Daoy (cell line): ENCODE data around the gene PLEKHG4. TPM values are rescaled to one million over a fixed set of nuclear protein-coding genes. Genes with fewer than 3 reads are reported as not detected.

Experiments used
- DNase-seq: peaks from one replicate; pipeline ENCODE4 v3.0.0-alpha.2; 2015; ENCODE audit warnings: low read depth
- total RNA-seq: library from RNA; depleted of rRNA; stranded (reverse); fragments of >200 nt; shearing (Covaris generic); gene quantifications from 2 replicates; pipeline ENCODE4 v1.2.3, GENCODE V29; 2014; rRNA removed

PLEKHG4 gene, protein sequence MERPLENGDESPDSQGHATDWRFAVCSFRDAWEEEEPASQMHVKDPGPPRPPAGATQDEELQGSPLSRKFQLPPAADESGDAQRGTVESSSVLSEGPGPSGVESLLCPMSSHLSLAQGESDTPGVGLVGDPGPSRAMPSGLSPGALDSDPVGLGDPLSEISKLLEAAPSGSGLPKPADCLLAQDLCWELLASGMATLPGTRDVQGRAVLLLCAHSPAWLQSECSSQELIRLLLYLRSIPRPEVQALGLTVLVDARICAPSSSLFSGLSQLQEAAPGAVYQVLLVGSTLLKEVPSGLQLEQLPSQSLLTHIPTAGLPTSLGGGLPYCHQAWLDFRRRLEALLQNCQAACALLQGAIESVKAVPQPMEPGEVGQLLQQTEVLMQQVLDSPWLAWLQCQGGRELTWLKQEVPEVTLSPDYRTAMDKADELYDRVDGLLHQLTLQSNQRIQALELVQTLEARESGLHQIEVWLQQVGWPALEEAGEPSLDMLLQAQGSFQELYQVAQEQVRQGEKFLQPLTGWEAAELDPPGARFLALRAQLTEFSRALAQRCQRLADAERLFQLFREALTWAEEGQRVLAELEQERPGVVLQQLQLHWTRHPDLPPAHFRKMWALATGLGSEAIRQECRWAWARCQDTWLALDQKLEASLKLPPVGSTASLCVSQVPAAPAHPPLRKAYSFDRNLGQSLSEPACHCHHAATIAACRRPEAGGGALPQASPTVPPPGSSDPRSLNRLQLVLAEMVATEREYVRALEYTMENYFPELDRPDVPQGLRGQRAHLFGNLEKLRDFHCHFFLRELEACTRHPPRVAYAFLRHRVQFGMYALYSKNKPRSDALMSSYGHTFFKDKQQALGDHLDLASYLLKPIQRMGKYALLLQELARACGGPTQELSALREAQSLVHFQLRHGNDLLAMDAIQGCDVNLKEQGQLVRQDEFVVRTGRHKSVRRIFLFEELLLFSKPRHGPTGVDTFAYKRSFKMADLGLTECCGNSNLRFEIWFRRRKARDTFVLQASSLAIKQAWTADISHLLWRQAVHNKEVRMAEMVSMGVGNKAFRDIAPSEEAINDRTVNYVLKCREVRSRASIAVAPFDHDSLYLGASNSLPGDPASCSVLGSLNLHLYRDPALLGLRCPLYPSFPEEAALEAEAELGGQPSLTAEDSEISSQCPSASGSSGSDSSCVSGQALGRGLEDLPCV
- 31.7 and 45.0 TPM in 2 replicates for total RNA-seq

DNA sequence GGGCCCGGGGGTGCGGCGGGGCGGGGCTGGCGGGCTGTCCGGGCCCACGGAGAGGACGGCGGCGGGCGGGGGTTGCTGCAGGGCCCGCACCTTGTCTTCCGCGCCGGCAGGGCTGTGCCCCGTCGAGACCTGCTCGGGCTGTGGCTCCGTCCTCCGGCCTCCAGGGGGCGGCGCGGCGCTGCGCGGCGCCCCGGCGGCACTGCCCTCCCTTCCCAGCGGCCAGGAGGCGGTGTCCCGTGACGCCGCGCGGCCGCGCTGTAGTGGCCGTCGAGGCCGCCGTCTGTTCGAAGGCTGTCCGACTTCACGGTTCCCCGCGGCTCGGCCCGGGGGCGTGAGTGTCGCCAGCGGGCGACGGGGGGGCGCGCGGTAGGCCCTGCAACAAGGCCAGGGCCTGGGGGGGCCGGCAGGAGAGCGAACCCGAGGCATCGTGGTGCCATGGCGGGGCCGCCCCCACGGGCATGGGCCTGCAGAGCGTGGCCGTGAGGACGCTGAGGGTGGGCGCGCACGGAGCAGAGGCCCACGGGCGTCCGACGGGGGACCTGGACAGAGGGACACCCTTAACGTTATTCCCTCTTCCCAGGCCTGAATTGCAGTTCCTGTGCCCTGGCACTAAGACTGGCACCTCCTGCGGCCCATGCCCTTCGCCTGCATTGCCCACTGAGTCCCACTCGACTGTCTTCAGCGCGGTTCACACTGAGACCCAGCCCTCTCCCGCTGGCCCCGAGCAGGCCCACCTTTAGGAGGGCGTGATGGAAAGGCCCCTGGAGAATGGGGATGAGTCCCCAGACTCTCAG lies at the start of gene PLEKHG4:
Gene PLEKHG4 (plus strand): TSS at position 237 of the 794 bp plus-strand sequence. CDS start 513 bp downstream, at position 750.
- DNase-seq, result peak; percentile 85

GRCh38 chr16:67229906-67230808 lies 49.2 kb upstream of the PLEKHG4 start:
- peak; percentile 2 for DNase-seq

DNA sequence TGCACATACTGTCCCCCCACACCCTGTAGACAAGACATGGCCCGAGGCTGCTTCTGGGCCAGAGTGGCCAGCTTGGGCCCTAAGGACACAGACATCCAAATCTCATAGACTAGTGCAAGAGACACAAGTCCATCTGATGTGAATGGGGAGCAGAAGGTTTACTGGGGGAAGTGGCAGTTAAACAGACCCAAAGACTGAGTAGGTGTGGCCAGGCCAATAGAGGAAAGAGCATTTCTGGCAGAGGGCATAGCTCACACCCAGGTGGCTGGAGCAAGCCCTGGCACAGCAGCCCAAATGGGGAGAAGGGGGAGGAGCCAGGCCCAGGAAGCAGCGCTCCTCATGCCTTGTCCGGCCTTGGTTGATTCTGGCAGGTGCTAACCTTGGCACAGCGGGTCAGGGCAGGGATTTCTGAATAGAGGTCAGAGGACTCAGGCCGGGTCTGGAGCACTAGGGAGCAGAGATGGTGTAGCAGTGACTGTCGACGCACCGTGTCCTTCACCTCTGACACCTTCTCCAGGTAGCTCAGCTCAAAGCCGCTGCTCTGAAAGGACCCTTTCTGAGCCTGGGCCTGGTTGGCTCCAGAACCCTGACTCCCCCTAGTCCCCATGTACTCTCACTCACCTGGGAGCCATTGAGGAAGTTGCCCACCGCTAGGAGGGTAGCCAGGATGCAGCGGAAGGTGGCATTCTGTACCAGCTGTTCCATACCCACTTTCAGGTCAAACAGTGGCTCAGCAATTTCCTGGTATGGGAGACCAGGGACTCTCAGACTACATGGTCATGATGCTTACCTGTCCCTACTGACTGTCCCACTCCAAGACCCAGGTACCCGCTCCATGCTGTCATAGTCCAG lies 48.3 kb upstream of the PLEKHG4 start:
- DNase-seq, result peak; percentile 5

DNA sequence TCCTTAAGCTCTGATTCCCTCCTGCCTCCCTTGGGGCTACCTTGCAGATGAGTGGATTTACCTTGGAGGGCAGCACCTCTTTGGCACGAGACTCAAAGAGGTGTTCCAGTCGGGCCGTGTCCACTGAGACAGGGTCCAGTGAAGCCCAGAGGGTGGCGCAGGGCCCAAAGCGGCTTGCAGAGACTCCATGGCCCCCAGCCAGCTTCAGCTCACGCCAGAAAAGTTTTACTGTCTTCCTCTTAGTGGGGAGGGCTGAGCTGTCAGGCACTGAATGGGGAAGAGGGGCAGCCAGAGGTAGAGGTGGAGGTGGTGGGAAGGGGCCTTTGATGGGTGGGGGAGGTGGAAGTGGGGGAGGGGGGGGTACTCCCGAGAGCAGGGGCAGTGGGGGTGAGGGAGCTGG lies 45.7 kb upstream of the PLEKHG4 start:
- no peak for DNase-seq

GRCh38 chr16:67234180-67234597 lies 45.1 kb upstream of the PLEKHG4 start:
- DNase-seq, result no peak

- no peak for DNase-seq
Measured at GRCh38 chr16:67235816-67236562, 43.3 kb upstream of the PLEKHG4 start.

- DNase-seq, result peak; percentile 70
Measured at GRCh38 chr16:67236563-67237395, 42.6 kb upstream of the PLEKHG4 start.

DNA sequence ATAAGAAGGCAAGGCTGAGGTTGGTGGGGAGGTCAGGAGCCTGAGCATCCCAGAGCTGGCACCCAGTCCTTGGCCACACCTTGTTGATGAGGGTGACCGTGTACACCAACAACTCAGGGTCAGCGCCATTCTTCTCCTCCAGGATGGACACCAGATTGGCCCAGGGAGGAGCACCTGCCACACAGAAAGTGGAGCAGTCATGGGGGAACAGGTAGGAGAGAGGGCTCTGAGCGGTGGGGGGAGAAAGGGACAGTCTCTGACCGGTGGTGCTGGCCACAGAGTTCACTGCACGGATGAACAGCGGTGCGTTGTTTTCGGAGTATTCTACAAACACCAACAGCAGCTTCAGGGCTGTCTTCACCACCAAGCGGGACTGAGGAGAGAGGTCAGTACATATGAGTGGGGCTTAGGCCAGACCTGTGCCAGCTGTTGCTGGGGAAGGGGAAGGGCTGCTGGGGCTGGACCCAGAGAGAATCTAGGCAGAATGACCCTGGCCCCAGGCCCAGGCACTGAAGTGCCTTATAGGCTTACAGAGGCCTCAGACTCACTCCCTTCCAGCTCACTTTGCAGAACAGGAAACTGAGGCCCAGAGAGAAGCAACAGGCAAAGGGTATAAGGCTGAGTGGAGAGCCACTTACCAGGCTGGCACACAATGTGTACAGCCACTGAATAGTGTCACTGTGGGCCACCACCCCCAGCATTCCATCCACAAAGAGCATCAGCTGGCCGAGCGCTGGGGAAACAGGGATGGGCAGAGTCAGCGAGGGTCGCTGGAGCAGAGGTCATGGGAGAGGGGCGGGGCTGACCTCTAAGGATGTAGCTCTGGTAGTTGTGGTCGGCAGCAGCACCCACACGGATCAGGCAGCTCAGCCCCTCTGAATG lies 41.7 kb upstream of the PLEKHG4 start:
- no peak for DNase-seq

DNA sequence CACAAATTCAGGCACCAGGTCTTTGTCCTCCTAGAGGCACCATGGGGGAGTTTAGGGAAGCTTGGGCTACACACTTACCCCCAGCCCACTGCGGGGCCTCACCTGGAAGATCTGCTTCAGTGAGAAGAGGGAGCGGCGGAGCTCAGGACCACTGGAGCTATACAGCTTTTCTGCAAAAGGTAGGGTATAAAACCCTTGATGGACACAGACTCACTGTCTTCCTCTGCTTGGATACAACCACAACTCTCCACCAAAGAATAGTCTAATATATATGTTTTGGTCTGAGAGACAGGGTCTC lies 41.1 kb upstream of the PLEKHG4 start:
- no peak for DNase-seq

DNA sequence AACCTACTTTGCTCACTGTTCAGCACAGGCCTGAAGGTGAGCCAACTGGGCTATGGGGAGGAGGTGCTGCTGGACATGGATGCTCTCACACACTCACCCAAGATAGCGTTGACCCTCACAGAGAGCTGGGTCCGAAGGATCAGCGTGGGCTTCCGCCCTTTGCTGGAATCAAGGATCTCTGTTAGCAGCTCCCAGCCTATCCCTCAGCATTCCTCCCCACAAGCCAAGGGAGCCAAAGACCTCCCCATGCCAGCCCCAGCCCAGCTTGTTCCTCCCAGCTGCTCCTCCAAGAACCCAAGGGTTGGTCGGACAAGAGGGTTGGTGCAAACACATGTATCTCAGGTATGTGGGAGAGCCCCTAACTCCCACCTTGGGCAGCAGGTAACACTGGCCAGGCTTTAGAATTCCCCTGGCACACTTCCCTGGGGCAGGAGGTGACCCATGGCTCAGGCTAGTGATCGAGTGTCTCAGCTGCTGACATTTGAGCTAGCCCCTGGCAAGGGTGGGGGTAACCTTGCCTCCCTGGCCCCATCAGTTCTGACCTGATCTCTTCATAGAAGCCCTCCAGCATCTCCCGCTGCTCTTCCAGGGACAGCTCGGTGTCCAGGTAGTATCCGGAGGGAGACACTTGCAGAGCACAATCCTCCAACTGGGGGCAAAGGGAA lies 40.4 kb upstream of the PLEKHG4 start:
- DNase-seq, result no peak

- DNase-seq, result peak; percentile 51
Measured at GRCh38 chr16:67240506-67240905, 38.8 kb upstream of the PLEKHG4 start.

DNA sequence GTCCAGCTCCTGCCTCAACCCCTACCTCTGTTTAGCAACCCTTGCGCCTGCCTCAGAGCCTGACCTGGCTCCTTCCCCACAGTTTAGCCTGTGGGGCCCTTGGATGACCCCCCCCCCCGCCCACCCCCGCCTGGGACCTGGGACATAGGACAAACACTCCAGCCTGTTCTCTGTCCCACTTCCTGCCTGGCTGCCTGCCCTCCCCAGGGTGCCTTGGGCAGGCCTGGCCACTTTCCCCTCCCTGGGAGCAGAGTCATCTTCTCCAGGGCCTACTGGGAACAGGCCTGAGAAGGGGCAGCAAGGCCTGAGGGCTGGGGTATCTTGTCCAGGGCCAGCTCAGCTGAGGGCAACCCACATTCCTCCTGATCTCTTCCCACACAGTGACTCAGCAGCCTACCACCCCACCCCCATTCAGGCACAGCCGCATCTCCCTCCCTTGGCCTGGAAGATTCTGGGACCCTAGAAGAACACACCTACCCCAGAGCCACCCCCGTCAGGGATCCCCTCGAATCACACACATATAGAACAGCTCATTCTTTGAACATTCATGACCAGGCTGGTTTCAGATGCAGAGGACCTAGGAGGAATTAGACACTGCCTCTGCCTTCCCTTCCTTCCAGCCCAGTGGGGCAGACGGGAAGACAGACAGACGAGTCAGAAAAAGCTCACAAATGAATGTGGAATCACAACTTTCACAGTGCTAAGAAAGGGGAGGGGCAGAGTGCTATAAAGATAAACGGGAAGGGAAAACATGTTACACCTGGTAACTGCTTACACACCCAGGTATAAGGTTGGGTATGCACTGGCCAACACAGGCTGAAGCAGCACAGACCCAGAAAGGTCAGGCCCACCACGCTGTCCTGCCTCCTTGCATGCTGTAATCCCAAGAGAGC lies 38.1 kb upstream of the PLEKHG4 start:
- DNase-seq, result peak; percentile 85

DNA sequence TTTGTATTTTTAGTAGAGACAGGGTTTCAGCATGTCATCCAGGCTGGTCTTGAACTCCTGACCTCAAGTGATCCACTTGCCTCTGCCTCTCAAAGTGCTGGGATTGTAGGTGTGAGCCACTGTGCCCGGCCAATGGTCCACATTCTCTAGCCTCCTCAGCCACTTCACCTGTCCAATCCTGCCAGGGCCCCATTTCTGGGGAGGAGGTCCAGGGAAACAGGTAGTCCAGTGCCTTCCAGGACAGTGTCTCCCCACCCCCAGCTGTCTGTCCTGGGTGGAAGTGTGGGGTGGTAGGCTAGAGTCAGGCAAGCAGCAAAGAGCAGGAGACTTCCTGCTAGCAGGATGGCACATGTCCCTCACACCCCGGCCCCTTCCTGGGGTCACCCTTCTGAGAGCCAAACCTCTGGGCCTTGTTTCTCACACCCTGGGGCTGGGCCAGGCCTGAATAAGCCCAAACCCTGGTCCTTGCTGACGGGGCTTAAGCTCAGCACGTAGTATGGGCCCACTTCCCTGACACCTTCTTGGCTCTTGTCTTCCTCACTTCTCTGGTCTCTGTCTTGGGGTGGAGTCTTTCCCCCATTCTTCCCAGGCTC lies 37.1 kb upstream of the PLEKHG4 start:
- no peak for DNase-seq

DNA sequence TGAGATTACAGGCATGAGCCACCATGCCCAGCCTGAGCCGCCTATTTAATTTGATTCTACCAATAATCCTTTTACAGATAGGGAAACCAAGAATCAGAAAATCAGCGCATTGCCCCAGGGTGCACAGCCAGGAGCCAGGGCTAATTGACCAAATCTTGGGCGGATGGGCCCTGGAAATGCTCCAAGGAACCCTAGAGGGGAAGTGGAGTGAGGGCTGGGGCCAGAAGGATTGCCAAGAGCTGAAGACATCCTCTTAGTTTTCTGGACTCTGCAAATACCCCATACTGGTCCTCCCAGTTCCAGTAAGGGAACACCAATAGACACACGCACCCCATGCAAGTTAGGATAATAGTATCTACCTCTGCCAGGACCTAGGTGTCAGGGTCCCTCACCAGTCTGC lies 35.9 kb upstream of the PLEKHG4 start:
- no peak for DNase-seq
